ENCODE measurements around the gene PHLDB3. TPM values are rescaled to one million over a fixed set of nuclear protein-coding genes. Genes with fewer than 3 reads are reported as not detected.

The PHLDB3 gene
- total and polyA plus RNA-seq, 2 of the 13 experiments (the other 11 are each of a cell fraction or from before 2014, with no cell fraction given), result 11.3 to 14.5 TPM

- FAIRE-seq (no peak), DNase-seq (ENCODE audit: low spot score) (no peak), ATAC-seq (no peak)
- TF ChIP-seq ELK4 (CRISPR knock-in tag; IDR thresholded peaks at IDR 0.05; ENCODE audit: borderline replicate concordance), result no peak
- TF ChIP-seq ZNF333 (CRISPR knock-in tag; IDR thresholded peaks at IDR 0.05; ENCODE audit: borderline replicate concordance), result no peak
- no peak for TF ChIP-seq TGIF2 (CRISPR knock-in tag; IDR thresholded peaks at IDR 0.05)
- TF ChIP-seq KLF12 (CRISPR knock-in tag; IDR thresholded peaks at IDR 0.05; ENCODE audit: borderline replicate concordance), result no peak
- TF ChIP-seq SSRP1 (CRISPR knock-in tag; IDR thresholded peaks at IDR 0.05), result no peak
- no peak for TF ChIP-seq E2F5 (CRISPR knock-in tag; conservative IDR thresholded peaks at IDR 0.05)
- TF ChIP-seq ZBED4 (CRISPR knock-in tag; IDR thresholded peaks at IDR 0.05; ENCODE audit: borderline replicate concordance), result no peak
- no peak for TF ChIP-seq HMGXB4 (CRISPR knock-in tag; IDR thresholded peaks at IDR 0.05; ENCODE audit: borderline replicate concordance in 1 of 2, low read depth in 1 of 2)
- intact Hi-C loops (cut with micrococcal nuclease; ENCODE audit: unreplicated experiment) (no loop called here), in situ Hi-C loops (cut with HindIII; ENCODE audit: extremely low pct_ligation_motif_present, low pct_unique_long_range_greater_than_20kb) (no loop called here)
- Histone ChIP-seq H3K9ac (ENCODE audit: insufficient read depth, low read depth, low read length) (no peak overlapping the region), H4K20me1 (ENCODE audit: insufficient read depth, low read length) (no peaks in the 10 kb centered on the region), H3K4me1 (ENCODE audit: insufficient read depth, low read length) (peaks cover 9% of the 10 kb centered on the region), H3K36me3 (replicated peaks in 1 of 2; ENCODE audit: control insufficient read depth in 1 of 2, insufficient read depth in 2 of 2, low read length in 2 of 2) (peaks cover 0 to 8% of the 10 kb centered on the region in 2 experiments; a peak in 4 of 5 replicates), H3K4me3 (replicated peaks in 1 of 3; ENCODE audit: insufficient read depth in 1 of 3, low read depth in 2 of 3, low read length in 3 of 3) (no peak overlapping the region), H3K79me2 (ENCODE audit: insufficient read depth, low read length) (no peaks in the 10 kb centered on the region), H3K27me3 (ENCODE audit: control insufficient read depth in 1 of 2, insufficient read depth in 2 of 2, low read length in 2 of 2) (no peaks in the 10 kb centered on the region), H3K27ac (ENCODE audit: extremely low read length, insufficient read depth, low read length) (no peak overlapping the region), H3K4me2 (ENCODE audit: low read depth, low read length) (no peak overlapping the region), H3K9me3 (ENCODE audit: low read length) (no peaks in the 10 kb centered on the region), H2AFZ (ENCODE audit: low read length) (no peak overlapping the region)
- POLR2A ChIA-PET, result no interaction called here
- WGBS (ENCODE audit: low lambda C conversion rate), result 96% methylated on average over 7 of the region's 9 CpGs
- no TSS peak for BruUV-seq (replicated peaks)
- CTCF ChIA-PET (ENCODE audit: low intra/inter-chr PET ratio, low total read pairs), result no interaction called here
Measured at GRCh38 chr19:43510713-43511112, 6.2 kb upstream of the PHLDB3 start.
